ENCODE results near the gene PYCR2. TPM values are rescaled to one million over a fixed set of nuclear protein-coding genes. Genes with fewer than 3 reads are reported as not detected.

The PYCR2 gene
- total and polyA plus RNA-seq, 10 of the 15 experiments (the other 5 are each of a cell fraction or from before 2014, with no cell fraction given): 1.7 to 81.8 (median 54.9) TPM

DNA sequence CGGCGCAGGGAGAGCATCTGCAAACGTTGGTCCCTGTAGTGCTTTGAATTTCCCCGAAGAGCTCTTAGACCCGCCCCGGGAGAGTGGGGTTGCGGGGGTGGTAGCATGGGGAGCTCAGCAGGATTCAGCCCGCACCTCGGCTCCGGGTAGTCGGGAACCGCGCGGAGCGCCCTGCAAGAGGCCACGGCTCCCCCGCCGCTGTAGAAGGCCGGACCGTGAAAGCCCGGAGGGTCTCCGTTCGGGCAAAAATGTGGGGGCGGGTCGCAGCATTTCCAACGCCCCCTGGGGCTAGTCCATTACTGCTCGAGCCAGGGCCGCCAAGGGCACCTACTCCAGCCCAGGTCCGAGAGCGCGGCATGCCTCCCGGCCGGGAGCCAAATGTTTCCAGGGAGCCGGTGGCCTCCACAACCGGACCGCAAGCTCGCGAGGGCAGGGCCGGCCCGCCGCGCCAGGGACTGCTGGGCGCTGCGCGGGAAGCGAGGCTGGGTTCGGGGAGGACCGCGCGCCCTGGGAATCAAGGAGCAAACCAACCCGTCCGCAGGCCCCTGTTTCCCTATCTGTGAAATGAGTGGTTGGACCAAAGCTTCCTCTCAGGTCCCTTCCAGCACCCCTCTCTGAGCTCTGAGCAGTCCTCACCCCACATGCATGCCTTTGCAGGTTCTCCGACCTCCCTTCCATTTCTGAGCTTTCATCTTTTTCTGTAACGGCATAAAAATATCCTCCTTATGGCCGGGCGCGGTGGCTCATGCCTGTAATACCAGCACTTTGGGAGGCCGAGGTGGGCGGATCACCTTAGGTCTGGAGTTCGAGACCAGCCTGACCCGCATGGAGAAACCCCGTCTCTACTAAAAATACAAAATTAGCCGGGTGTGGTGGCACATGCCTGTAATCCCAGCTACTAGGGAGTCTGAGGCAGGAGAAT is 41.1 kb downstream of the PYCR2 start (continued):
- TF ChIP-seq, protein P1, sequence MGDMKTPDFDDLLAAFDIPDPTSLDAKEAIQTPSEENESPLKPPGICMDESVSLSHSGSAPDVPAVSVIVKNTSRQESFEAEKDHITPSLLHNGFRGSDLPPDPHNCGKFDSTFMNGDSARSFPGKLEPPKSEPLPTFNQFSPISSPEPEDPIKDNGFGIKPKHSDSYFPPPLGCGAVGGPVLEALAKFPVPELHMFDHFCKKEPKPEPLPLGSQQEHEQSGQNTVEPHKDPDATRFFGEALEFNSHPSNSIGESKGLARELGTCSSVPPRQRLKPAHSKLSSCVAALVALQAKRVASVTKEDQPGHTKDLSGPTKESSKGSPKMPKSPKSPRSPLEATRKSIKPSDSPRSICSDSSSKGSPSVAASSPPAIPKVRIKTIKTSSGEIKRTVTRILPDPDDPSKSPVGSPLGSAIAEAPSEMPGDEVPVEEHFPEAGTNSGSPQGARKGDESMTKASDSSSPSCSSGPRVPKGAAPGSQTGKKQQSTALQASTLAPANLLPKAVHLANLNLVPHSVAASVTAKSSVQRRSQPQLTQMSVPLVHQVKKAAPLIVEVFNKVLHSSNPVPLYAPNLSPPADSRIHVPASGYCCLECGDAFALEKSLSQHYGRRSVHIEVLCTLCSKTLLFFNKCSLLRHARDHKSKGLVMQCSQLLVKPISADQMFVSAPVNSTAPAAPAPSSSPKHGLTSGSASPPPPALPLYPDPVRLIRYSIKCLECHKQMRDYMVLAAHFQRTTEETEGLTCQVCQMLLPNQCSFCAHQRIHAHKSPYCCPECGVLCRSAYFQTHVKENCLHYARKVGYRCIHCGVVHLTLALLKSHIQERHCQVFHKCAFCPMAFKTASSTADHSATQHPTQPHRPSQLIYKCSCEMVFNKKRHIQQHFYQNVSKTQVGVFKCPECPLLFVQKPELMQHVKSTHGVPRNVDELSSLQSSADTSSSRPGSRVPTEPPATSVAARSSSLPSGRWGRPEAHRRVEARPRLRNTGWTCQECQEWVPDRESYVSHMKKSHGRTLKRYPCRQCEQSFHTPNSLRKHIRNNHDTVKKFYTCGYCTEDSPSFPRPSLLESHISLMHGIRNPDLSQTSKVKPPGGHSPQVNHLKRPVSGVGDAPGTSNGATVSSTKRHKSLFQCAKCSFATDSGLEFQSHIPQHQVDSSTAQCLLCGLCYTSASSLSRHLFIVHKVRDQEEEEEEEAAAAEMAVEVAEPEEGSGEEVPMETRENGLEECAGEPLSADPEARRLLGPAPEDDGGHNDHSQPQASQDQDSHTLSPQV (IDR thresholded peaks at IDR 0.05): no peak
- TF ChIP-seq HDAC2 (IDR thresholded peaks at IDR 0.05) (no peak), STAT3 (IDR thresholded peaks at IDR 0.05; ENCODE audit: low read depth, low read length) (no peak), SMARCA5 (IDR thresholded peaks at IDR 0.05) (no peak), JUNB (IDR thresholded peaks at IDR 0.05) (no peak), CREB1 (IDR thresholded peaks at IDR 0.05; ENCODE audit: low read depth) (no peak), KDM1A (IDR thresholded peaks at IDR 0.05; ENCODE audit: borderline replicate concordance) (no peak), IKZF1 (conservative IDR thresholded peaks at IDR 0.05) (0 out of 2 replicates have a peak, but pooled peaks have one; percentile 3), CHD2 (IDR thresholded peaks at IDR 0.05; ENCODE audit: borderline replicate concordance, low read depth, low read length) (no peak), YBX1 (IDR thresholded peaks at IDR 0.05) (no peak), EGR1 (IDR thresholded peaks at IDR 0.05; ENCODE audit: borderline replicate concordance in 1 of 2, low read depth in 2 of 2, low read length in 2 of 2) (peak in 1 of 2 experiments; percentile 82; a peak in 2 of 3 replicates), GABPA (IDR thresholded peaks at IDR 0.05; ENCODE audit: low read depth) (no peak), BRCA1 (IDR thresholded peaks at IDR 0.05; ENCODE audit: low read depth, low read length) (no peak), BACH1 (IDR thresholded peaks at IDR 0.05; ENCODE audit: borderline replicate concordance) (0 out of 2 replicates have a peak, but pooled peaks have one; percentile 15), ZNF384 (IDR thresholded peaks at IDR 0.05; ENCODE audit: borderline replicate concordance, low read depth, low read length) (no peak), RB1 (IDR thresholded peaks at IDR 0.05; ENCODE audit: borderline replicate concordance) (no peak), ATF7 (IDR thresholded peaks at IDR 0.05; ENCODE audit: low read depth) (no peak)
- TF ChIP-seq, protein P2, sequence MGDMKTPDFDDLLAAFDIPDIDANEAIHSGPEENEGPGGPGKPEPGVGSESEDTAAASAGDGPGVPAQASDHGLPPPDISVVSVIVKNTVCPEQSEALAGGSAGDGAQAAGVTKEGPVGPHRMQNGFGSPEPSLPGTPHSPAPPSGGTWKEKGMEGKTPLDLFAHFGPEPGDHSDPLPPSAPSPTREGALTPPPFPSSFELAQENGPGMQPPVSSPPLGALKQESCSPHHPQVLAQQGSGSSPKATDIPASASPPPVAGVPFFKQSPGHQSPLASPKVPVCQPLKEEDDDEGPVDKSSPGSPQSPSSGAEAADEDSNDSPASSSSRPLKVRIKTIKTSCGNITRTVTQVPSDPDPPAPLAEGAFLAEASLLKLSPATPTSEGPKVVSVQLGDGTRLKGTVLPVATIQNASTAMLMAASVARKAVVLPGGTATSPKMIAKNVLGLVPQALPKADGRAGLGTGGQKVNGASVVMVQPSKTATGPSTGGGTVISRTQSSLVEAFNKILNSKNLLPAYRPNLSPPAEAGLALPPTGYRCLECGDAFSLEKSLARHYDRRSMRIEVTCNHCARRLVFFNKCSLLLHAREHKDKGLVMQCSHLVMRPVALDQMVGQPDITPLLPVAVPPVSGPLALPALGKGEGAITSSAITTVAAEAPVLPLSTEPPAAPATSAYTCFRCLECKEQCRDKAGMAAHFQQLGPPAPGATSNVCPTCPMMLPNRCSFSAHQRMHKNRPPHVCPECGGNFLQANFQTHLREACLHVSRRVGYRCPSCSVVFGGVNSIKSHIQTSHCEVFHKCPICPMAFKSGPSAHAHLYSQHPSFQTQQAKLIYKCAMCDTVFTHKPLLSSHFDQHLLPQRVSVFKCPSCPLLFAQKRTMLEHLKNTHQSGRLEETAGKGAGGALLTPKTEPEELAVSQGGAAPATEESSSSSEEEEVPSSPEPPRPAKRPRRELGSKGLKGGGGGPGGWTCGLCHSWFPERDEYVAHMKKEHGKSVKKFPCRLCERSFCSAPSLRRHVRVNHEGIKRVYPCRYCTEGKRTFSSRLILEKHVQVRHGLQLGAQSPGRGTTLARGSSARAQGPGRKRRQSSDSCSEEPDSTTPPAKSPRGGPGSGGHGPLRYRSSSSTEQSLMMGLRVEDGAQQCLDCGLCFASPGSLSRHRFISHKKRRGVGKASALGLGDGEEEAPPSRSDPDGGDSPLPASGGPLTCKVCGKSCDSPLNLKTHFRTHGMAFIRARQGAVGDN (IDR thresholded peaks at IDR 0.05): no peak
- TF ChIP-seq, protein P3, sequence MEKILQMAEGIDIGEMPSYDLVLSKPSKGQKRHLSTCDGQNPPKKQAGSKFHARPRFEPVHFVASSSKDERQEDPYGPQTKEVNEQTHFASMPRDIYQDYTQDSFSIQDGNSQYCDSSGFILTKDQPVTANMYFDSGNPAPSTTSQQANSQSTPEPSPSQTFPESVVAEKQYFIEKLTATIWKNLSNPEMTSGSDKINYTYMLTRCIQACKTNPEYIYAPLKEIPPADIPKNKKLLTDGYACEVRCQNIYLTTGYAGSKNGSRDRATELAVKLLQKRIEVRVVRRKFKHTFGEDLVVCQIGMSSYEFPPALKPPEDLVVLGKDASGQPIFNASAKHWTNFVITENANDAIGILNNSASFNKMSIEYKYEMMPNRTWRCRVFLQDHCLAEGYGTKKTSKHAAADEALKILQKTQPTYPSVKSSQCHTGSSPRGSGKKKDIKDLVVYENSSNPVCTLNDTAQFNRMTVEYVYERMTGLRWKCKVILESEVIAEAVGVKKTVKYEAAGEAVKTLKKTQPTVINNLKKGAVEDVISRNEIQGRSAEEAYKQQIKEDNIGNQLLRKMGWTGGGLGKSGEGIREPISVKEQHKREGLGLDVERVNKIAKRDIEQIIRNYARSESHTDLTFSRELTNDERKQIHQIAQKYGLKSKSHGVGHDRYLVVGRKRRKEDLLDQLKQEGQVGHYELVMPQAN (conservative IDR thresholded peaks at IDR 0.05): no peak
